Ovary (tissue), 3 donors: ENCODE results near the gene OR4D1.

ENCODE experiments used
- CTCF ChIP-seq, 3 donors: fragments of 450-650 bp in 2 of 3; fragments of 200-600 bp in 1 of 3; IDR thresholded peaks; one replicate each; pipeline versions ENCODE4 v1.5.1 to v1.8.0; 2016 to 2022; ENCODE audit warnings: antibody characterized with exemption in 3 of 3, mild to moderate bottlenecking in 1 of 3
- EP300 ChIP-seq: sonication (generic); formaldehyde crosslinking; IDR thresholded peaks from one replicate; pipeline ENCODE4 v1.6.1; 2017; ENCODE audit warnings: antibody characterized with exemption
- POLR2A ChIP-seq: fragments of 450-650 bp; IDR thresholded peaks from one replicate; pipeline ENCODE4 v1.6.1; 2017; ENCODE audit warnings: antibody characterized with exemption, mild to moderate bottlenecking, moderate library complexity
- donor health status: DM: no; HTN: no; CAD: no.

- TF ChIP-seq CTCF (IDR thresholded peaks at IDR 0.05) = no peak
- TF ChIP-seq POLR2A = no peak
- no peak for TF ChIP-seq EP300
Observed at GRCh38 chr17:58117382-58117781, 30.8 kb upstream of the OR4D1 start.
